ENCODE measurements around the gene MOB3A. TPM values are rescaled to one million over a fixed set of nuclear protein-coding genes. Genes with fewer than 3 reads are reported as not detected.

Gene MOB3A
- total and polyA plus RNA-seq, 10 of the 15 experiments (the other 5 are each of a cell fraction or from before 2014, with no cell fraction given): 7.5 to 229 (median 79.4) TPM

DNA sequence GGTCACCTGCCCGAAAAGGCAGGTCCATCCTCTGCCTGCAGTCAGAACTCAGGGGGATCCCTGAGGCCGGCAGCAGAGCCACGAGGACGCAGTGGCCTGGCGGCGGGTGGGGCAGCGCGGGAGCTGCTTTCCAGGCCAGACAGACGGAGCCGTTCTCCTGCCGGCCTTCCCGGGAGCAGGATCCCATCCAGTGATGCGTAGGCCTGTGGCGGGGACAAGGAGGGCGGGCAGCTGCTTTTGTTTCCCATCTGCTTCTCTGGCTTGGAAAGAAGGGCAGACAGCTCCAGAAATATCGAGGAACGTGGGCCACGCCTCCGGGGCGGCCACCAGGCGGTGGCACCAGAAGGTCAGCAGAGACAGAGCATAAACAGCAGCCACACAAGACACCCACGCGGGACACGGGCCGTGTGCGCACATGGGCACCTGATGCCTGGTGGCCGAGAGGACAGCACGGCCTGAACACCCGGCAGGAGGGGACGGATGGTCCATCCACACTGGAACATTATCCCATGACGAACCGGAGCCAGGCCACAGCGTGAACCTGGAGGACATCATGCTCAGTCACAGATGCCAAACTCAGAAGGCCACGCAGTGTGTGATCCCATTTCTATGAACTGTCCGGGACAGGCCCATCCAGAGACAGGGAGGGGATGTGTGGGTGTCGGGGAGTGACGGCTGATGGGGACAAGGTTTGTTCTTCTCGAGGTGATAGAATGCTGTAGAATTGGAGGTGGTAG is 31.2 kb downstream of the MOB3A start:
- no peak for FAIRE-seq
- RAD21 ChIA-PET (ENCODE audit: unreplicated experiment): no interaction called here
- TF ChIP-seq, protein P1, sequence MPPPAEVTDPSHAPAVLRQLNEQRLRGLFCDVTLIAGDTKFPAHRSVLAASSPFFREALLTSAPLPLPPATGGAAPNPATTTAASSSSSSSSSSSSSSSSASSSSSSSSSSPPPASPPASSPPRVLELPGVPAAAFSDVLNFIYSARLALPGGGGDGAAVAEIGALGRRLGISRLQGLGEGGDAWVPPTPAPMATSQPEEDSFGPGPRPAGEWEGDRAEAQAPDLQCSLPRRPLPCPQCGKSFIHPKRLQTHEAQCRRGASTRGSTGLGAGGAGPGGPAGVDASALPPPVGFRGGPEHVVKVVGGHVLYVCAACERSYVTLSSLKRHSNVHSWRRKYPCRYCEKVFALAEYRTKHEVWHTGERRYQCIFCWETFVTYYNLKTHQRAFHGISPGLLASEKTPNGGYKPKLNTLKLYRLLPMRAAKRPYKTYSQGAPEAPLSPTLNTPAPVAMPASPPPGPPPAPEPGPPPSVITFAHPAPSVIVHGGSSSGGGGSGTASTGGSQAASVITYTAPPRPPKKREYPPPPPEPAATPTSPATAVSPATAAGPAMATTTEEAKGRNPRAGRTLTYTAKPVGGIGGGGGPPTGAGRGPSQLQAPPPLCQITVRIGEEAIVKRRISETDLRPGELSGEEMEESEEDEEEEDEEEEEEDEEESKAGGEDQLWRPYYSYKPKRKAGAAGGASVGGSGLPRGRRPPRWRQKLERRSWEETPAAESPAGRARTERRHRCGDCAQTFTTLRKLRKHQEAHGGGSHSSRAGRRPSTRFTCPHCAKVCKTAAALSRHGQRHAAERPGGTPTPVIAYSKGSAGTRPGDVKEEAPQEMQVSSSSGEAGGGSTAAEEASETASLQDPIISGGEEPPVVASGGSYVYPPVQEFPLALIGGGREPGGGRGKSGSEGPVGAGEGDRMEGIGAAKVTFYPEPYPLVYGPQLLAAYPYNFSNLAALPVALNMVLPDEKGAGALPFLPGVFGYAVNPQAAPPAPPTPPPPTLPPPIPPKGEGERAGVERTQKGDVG (CRISPR knock-in tag; IDR thresholded peaks at IDR 0.05): no peak
- TF ChIP-seq POLR2A (IDR thresholded peaks at IDR 0.05; ENCODE audit: low read depth, low read length): peak; percentile 45
- TF ChIP-seq SMARCA5 (IDR thresholded peaks at IDR 0.05): no peak
- Histone ChIP-seq H3K4me2 (ENCODE audit: control insufficient read depth, insufficient read depth) (no peak overlapping the region), H3K27ac (ENCODE audit: control insufficient read depth, insufficient read depth) (no peak overlapping the region), H2AFZ (ENCODE audit: control insufficient read depth, low read depth, low read length) (no peak overlapping the region), H3K4me1 (ENCODE audit: control insufficient read depth, insufficient read depth, low read length) (peaks cover 17% of the 10 kb centered on the region), H4K20me1 (ENCODE audit: control insufficient read depth, insufficient read depth) (no peaks in the 10 kb centered on the region), H3K9me3 (replicated peaks; ENCODE audit: control insufficient read depth, insufficient read depth, low read length) (no peaks in the 10 kb centered on the region), H3K27me3 (replicated peaks in 1 of 2; ENCODE audit: control insufficient read depth in 2 of 2, insufficient read depth in 2 of 2, low read length in 1 of 2) (no peaks in the 10 kb centered on the region), H3K4me3 (no peak overlapping the region), H3K79me2 (ENCODE audit: control insufficient read depth, insufficient read depth, low read length) (peaks cover 12% of the 10 kb centered on the region), H3K36me3 (ENCODE audit: control insufficient read depth in 2 of 2, insufficient read depth in 2 of 2, low read length in 1 of 2) (no peaks in the 10 kb centered on the region; a peak in 1 of 4 replicates), H3K9ac (ENCODE audit: control insufficient read depth, insufficient read depth, low read length) (no peak overlapping the region)
- CTCF ChIA-PET: no interaction called here
- DNase-seq (ENCODE audit: low read depth, low spot score): no peak
- 81% methylated on average over 32 of the region's 38 CpGs for WGBS (ENCODE audit: insufficient coverage, insufficient replicate concordance, low lambda C conversion rate, missing lambda C conversion rate)
- no peak for ATAC-seq
- intact Hi-C loops (cut with micrococcal nuclease; ENCODE audit: unreplicated experiment): loop anchor here (5.0 kb wide), 1 partner anchor 48 kb away; the partner anchor contains the start of gene BTBD2
- SMC1A ChIA-PET (ENCODE audit: uncharacterized antibody, unreplicated experiment): no interaction called here
- POLR2A ChIA-PET: no interaction called here
- in situ Hi-C loops (cut with MboI): no loop called here
- BruUV-seq (replicated peaks): no TSS peak

DNA sequence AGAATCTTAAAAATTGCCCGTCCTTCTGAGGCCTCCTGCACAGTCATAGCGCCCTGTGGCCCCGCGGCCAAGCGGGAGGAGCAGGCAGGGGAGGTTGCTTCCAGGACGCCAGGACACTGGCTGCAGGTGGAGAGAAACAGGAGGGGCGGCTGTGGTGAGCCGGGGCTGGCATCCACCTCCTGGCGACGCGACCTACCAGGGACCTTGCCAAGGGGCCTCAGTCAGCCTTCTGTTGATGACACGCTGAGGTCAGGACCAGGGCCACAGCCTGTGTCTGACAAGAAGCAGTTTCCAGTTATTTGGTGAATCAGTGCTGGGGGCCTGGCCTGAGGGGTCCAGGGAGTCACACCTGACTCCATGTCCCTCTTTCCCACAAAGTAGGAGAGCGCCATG is 31.7 kb downstream of the MOB3A start:
- RAD21 ChIA-PET (ENCODE audit: unreplicated experiment): no interaction called here
- no peak for DNase-seq (ENCODE audit: low read depth, low spot score)
- Histone ChIP-seq H3K4me1 (ENCODE audit: control insufficient read depth, insufficient read depth, low read length) (peaks cover 18% of the 10 kb centered on the region), H3K9me3 (replicated peaks; ENCODE audit: control insufficient read depth, insufficient read depth, low read length) (no peaks in the 10 kb centered on the region), H4K20me1 (ENCODE audit: control insufficient read depth, insufficient read depth) (no peaks in the 10 kb centered on the region), H3K4me2 (ENCODE audit: control insufficient read depth, insufficient read depth) (no peak overlapping the region), H3K4me3 (no peak overlapping the region), H3K9ac (ENCODE audit: control insufficient read depth, insufficient read depth, low read length) (no peak overlapping the region), H3K27me3 (replicated peaks in 1 of 2; ENCODE audit: control insufficient read depth in 2 of 2, insufficient read depth in 2 of 2, low read length in 1 of 2) (no peaks in the 10 kb centered on the region), H3K36me3 (ENCODE audit: control insufficient read depth in 2 of 2, insufficient read depth in 2 of 2, low read length in 1 of 2) (no peaks in the 10 kb centered on the region; a peak in 1 of 4 replicates), H2AFZ (ENCODE audit: control insufficient read depth, low read depth, low read length) (no peak overlapping the region), H3K27ac (ENCODE audit: control insufficient read depth, insufficient read depth) (no peak overlapping the region), H3K79me2 (ENCODE audit: control insufficient read depth, insufficient read depth, low read length) (peaks cover 14% of the 10 kb centered on the region)
- POLR2A ChIA-PET: no interaction called here
- no peak for ATAC-seq
- no peak for FAIRE-seq
- CTCF ChIA-PET: no interaction called here
- intact Hi-C loops (cut with micrococcal nuclease; ENCODE audit: unreplicated experiment): loop anchor here (5.0 kb wide), 1 partner anchor 47 kb away; the partner anchor contains the start of gene BTBD2
- SMC1A ChIA-PET (ENCODE audit: uncharacterized antibody, unreplicated experiment): no interaction called here
- 37% methylated on average over 13 of the region's 13 CpGs for WGBS (ENCODE audit: insufficient coverage, insufficient replicate concordance, low lambda C conversion rate, missing lambda C conversion rate)
- in situ Hi-C loops (cut with MboI): no loop called here
- BruUV-seq (replicated peaks): no TSS peak
- TF ChIP-seq SREBF2 (IDR thresholded peaks at IDR 0.05; ENCODE audit: low read length) (no peak), KAT2A (conservative IDR thresholded peaks at IDR 0.05; ENCODE audit: control insufficient read depth, low read depth, low read length) (no peak), GABPA (IDR thresholded peaks at IDR 0.05; ENCODE audit: low read depth) (no peak), ZNF207 (IDR thresholded peaks at IDR 0.05; ENCODE audit: borderline replicate concordance) (no peak), SP1 (IDR thresholded peaks at IDR 0.05; ENCODE audit: low read depth, low read length) (no peak), SIX5 (IDR thresholded peaks at IDR 0.05; ENCODE audit: low read depth, low read length, severe bottlenecking) (no peak), WRNIP1 (IDR thresholded peaks at IDR 0.05; ENCODE audit: borderline replicate concordance, low read depth, low read length) (no peak), ZNF217 (IDR thresholded peaks at IDR 0.05) (no peak)
- TF ChIP-seq, protein P2, sequence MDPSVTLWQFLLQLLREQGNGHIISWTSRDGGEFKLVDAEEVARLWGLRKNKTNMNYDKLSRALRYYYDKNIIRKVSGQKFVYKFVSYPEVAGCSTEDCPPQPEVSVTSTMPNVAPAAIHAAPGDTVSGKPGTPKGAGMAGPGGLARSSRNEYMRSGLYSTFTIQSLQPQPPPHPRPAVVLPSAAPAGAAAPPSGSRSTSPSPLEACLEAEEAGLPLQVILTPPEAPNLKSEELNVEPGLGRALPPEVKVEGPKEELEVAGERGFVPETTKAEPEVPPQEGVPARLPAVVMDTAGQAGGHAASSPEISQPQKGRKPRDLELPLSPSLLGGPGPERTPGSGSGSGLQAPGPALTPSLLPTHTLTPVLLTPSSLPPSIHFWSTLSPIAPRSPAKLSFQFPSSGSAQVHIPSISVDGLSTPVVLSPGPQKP (IDR thresholded peaks at IDR 0.05; ENCODE audit: low read depth, low read length): no peak
- TF ChIP-seq, protein P3, sequence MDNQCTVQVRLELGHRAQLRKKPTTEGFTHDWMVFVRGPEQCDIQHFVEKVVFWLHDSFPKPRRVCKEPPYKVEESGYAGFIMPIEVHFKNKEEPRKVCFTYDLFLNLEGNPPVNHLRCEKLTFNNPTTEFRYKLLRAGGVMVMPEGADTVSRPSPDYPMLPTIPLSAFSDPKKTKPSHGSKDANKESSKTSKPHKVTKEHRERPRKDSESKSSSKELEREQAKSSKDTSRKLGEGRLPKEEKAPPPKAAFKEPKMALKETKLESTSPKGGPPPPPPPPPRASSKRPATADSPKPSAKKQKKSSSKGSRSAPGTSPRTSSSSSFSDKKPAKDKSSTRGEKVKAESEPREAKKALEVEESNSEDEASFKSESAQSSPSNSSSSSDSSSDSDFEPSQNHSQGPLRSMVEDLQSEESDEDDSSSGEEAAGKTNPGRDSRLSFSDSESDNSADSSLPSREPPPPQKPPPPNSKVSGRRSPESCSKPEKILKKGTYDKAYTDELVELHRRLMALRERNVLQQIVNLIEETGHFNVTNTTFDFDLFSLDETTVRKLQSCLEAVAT (IDR thresholded peaks at IDR 0.05): no peak

Measured in GM12878 (cell line).